G401.6 (cell line): ENCODE measurements around the gene HIVEP2.
A peak's percentile ranks its signal among the peaks of the same experiment; 100 is the strongest.

Source experiments
- FAIRE-seq: peaks from 2 replicates; lab custom pipeline; 2012; peaks lifted over from hg19 to GRCh38; lab: Jason Lieb, UNC

The HIVEP2 gene

GRCh38 chr6:142820338-142821051 lies 124.5 kb downstream of the HIVEP2 start:
- FAIRE-seq: no peak

- FAIRE-seq: no peak
These were observed 125.2 kb downstream of the HIVEP2 start for GRCh38 chr6:142819603-142820337.

GRCh38 chr6:142816486-142816885 lies 128.5 kb downstream of the HIVEP2 start:
- FAIRE-seq: no peak

GRCh38 chr6:142816031-142816430 lies 128.9 kb downstream of the HIVEP2 start:
- no peak for FAIRE-seq

GRCh38 chr6:142811923-142812322 lies 133.1 kb downstream of the HIVEP2 start:
- no peak for FAIRE-seq

- FAIRE-seq: no peak
These were observed 133.9 kb downstream of the HIVEP2 start for GRCh38 chr6:142810952-142811514.

GRCh38 chr6:142809947-142810346 lies 135.0 kb downstream of the HIVEP2 start:
- FAIRE-seq: no peak

- FAIRE-seq: no peak
These were observed 136.4 kb downstream of the HIVEP2 start for GRCh38 chr6:142808405-142809061.

GRCh38 chr6:142805042-142805441 lies 139.9 kb downstream of the HIVEP2 start:
- FAIRE-seq: no peak

- FAIRE-seq: no peak
These were observed 140.5 kb downstream of the HIVEP2 start for GRCh38 chr6:142804490-142804889.

GRCh38 chr6:142803495-142804058 lies 141.4 kb downstream of the HIVEP2 start:
- FAIRE-seq: no peak

- no peak for FAIRE-seq
These were observed 141.9 kb downstream of the HIVEP2 start for GRCh38 chr6:142803032-142803431.

GRCh38 chr6:142802124-142802523 lies 142.9 kb downstream of the HIVEP2 start:
- FAIRE-seq: no peak

- FAIRE-seq: no peak
These were observed 144.7 kb downstream of the HIVEP2 start for GRCh38 chr6:142800240-142800639.

- no peak for FAIRE-seq
These were observed 145.3 kb downstream of the HIVEP2 start for GRCh38 chr6:142799639-142800038.

GRCh38 chr6:142797159-142797558 lies 147.8 kb downstream of the HIVEP2 start:
- peak; percentile 71 for FAIRE-seq

- no peak for FAIRE-seq
These were observed 148.4 kb downstream of the HIVEP2 start for GRCh38 chr6:142796571-142796970.

GRCh38 chr6:142796024-142796423 lies 149.0 kb downstream of the HIVEP2 start:
- FAIRE-seq: no peak

- no peak for FAIRE-seq
These were observed 150.6 kb downstream of the HIVEP2 start for GRCh38 chr6:142794424-142794823.

GRCh38 chr6:142790257-142790656 lies 154.7 kb downstream of the HIVEP2 start:
- FAIRE-seq: peak; percentile 46

- no peak for FAIRE-seq
These were observed 157.6 kb downstream of the HIVEP2 start for GRCh38 chr6:142787422-142787821.

GRCh38 chr6:142786476-142786875 lies 158.5 kb downstream of the HIVEP2 start:
- FAIRE-seq: no peak

GRCh38 chr6:142784344-142784743 lies 160.6 kb downstream of the HIVEP2 start:
- no peak for FAIRE-seq
